Stimulated activated CD4-positive, alpha-beta T cell treated with anti-CD3 and anti-CD28 coated beads, Interleukin-4, amount 100 ng/mL, for 24 hours (primary cell): ENCODE data around the gene ADGRL1.
"Not testable (repeated sequence)": the region's sequence is repeated elsewhere in the genome, so short reads cannot be mapped to it uniquely, and the experiment has no call there.

Experiments
- DNase-seq: peaks from one replicate; pipeline ENCODE4 v3.0.0-alpha.2; 2020

ADGRL1 gene

GRCh38 chr19:14205452-14206287, at the start of gene ADGRL1:
TSS of gene ADGRL1 (minus strand) at chr19:14206169. CDS start at chr19:14183602, 22,567 bp downstream.
- DNase-seq, result not testable (repeated sequence)

GRCh38 chr19:14255316-14255715, 49.3 kb upstream of the ADGRL1 start:
- DNase-seq, result not testable (repeated sequence)

GRCh38 chr19:14253822-14254599, 48.0 kb upstream of the ADGRL1 start:
- not testable (repeated sequence) for DNase-seq

GRCh38 chr19:14252136-14252535, 46.2 kb upstream of the ADGRL1 start:
- not testable (repeated sequence) for DNase-seq

- DNase-seq, result no peak
These were observed 44.9 kb upstream of the ADGRL1 start for GRCh38 chr19:14250870-14251269.

- not testable (repeated sequence) for DNase-seq
These were observed 44.3 kb upstream of the ADGRL1 start for GRCh38 chr19:14250315-14250714.

GRCh38 chr19:14249891-14250290, 43.9 kb upstream of the ADGRL1 start:
- DNase-seq, result not testable (repeated sequence)

GRCh38 chr19:14249012-14249754, 43.2 kb upstream of the ADGRL1 start:
- peak; percentile 17 for DNase-seq

GRCh38 chr19:14248578-14249011, 42.6 kb upstream of the ADGRL1 start:
- DNase-seq, result peak; percentile 47

GRCh38 chr19:14247548-14248471, 41.8 kb upstream of the ADGRL1 start:
- not testable (repeated sequence) for DNase-seq

GRCh38 chr19:14247205-14247547, 41.2 kb upstream of the ADGRL1 start:
- not testable (repeated sequence) for DNase-seq

GRCh38 chr19:14244393-14244792, 38.4 kb upstream of the ADGRL1 start:
- not testable (repeated sequence) for DNase-seq

GRCh38 chr19:14243718-14244117, 37.7 kb upstream of the ADGRL1 start:
- DNase-seq, result not testable (repeated sequence)

- DNase-seq, result no peak
These were observed 31.3 kb upstream of the ADGRL1 start for GRCh38 chr19:14237014-14237941.

GRCh38 chr19:14232945-14233344, 27.0 kb upstream of the ADGRL1 start:
- DNase-seq, result not testable (repeated sequence)

GRCh38 chr19:14228446-14229071, 22.6 kb upstream of the ADGRL1 start:
- DNase-seq, result not testable (repeated sequence)

GRCh38 chr19:14226498-14226897, 20.5 kb upstream of the ADGRL1 start:
- not testable (repeated sequence) for DNase-seq

- DNase-seq, result no peak
These were observed 16.9 kb upstream of the ADGRL1 start for GRCh38 chr19:14222886-14223285.

- DNase-seq, result peak; percentile 66
These were observed 15.4 kb upstream of the ADGRL1 start for GRCh38 chr19:14221345-14221744.

- DNase-seq, result no peak
These were observed 12.8 kb upstream of the ADGRL1 start for GRCh38 chr19:14218620-14219330.
